NCI-H526 (cell line): ENCODE measurements around the gene LTO1.

Source experiments
- DNase-seq, 2 experiments: peaks; one replicate each; lab custom pipeline; 2025; lab: John Stamatoyannopoulos, UW

The LTO1 gene, protein sequence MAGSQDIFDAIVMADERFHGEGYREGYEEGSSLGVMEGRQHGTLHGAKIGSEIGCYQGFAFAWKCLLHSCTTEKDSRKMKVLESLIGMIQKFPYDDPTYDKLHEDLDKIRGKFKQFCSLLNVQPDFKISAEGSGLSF

GRCh38 chr11:69674886-69675714, at the start of gene LTO1:
Gene LTO1, minus strand, starts transcription at chr11:69675353. Its CDS starts 114 bp downstream, at chr11:69675239.
- DNase-seq: peak; percentile 89 to 98

DNA sequence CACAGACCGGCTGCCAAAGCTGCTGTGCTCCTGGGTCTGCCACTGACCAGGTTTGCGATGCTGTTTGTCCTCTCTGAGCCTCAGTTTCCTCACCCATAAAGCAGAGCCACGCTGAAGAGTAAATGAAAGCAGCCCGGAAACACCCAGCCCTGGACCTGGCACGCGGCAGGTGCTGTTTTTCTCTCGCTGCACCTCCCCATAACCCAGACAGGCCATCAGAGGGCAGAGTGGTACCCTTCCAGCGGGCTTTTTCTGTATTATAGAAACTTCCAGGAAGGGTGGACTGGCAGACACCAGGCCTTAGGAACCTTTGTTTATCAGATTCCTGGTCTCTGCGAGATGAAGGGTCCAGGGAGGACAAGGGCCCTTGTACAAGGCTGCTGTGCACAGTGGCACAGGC, 46.6 kb upstream of the LTO1 start:
- DNase-seq: peak; percentile 7 to 73

DNA sequence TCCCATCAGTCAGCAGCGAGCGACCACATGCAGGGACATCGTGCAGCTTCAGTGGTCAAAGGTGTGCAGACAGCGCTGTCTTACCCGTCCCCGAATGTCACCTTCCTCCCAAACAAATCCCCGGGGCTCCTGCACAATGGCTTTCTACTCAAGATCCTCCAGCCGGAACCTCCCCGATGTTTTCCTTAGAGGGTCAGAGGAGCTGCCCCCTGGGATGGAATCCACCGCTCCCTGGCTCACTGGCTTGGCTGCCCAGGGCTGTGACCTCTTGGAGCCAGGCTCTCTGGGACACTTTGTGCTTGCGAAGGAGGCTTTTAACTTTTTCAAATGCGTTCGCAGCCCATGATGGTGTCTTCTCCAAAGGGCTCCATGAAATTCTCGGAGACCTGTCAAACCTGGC, 46.0 kb upstream of the LTO1 start:
- DNase-seq: no peak

- no peak for DNase-seq
Measured at GRCh38 chr11:69718912-69719311, 43.8 kb upstream of the LTO1 start.

DNA sequence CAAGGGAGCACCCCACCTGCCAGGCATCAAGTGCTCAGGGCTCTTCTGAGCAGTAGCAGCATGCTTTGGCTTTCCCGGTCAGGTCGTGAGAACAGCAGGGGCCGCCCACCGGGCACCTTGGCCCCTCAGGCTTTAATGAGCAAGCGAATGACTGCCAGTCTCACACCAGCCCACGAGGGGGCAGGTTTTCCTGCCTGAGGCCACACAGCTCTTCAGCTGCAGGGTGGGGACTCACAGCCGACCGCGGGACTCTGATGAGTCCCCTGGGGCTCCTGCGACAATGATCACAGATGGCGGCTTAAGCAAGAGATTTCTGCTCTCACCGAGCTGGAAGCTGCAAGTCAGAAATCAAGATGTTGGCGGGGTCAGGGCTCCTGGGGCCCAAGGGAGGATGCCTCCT, 43.0 kb upstream of the LTO1 start:
- DNase-seq: peak; percentile 68 to 85

DNA sequence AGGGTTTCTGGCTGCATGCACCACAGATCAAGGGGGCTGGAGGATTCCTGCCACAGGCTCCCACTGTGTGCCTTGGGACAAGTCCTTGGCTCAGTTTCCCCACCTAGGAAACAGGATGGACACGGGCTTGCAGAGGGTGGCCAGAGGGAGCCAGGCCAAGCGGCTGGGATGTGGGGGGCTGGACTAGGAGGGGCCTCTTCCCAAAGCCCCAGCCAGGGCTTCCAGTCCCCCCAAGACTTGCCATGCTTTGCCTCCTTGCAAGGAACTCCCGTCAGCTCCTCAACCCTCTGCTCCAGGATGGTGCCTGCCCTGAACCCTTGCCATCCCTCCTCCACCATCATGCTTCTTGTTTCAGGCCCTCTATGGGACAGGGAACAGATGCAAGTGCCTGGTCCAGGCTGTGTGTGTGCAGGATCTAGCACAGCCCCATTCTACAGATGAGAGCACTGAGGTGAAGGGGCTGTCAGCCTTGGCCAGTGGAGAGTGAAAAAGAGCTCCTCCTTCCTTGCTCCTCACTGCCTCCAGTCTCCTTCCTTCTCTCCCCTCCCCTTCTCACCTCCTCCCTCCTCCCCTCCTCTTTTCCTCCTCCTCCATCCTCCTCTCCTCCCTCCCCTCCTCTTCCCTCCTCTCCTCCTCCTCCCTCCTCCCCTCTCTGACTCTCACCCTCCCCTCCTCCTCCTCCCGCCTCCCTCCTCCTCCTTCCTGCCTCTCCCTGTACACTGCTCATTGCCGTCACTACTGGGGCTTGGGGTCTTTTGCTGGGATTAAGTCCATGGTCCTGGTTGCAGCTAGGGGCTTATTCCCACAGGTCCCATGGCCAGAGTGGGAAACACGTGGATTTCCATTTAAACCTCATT, 42.0 kb upstream of the LTO1 start:
- DNase-seq: no peak

GRCh38 chr11:69716099-69716498, 40.9 kb upstream of the LTO1 start:
- DNase-seq: peak in 1 of 2 experiments; percentile 19

DNA sequence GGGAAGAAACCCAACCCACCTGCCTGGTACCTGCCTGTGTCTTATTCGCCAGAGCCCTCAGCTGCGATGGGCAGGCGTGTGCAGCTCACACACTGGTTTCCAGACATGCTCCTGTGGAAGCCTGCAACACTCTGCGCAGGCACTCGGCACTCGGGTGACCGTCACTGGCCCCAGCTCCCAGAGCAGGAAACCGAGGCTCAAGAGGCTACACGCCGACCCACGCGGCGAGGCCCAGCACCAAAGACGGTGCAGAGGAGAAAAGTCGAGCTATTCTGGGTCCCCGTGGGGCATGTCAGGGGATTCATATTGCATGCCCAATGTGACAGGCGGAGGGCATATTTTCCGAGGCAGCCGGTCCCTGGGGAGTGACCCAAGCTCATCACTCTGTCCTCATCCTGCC, 40.3 kb upstream of the LTO1 start:
- DNase-seq: no peak

DNA sequence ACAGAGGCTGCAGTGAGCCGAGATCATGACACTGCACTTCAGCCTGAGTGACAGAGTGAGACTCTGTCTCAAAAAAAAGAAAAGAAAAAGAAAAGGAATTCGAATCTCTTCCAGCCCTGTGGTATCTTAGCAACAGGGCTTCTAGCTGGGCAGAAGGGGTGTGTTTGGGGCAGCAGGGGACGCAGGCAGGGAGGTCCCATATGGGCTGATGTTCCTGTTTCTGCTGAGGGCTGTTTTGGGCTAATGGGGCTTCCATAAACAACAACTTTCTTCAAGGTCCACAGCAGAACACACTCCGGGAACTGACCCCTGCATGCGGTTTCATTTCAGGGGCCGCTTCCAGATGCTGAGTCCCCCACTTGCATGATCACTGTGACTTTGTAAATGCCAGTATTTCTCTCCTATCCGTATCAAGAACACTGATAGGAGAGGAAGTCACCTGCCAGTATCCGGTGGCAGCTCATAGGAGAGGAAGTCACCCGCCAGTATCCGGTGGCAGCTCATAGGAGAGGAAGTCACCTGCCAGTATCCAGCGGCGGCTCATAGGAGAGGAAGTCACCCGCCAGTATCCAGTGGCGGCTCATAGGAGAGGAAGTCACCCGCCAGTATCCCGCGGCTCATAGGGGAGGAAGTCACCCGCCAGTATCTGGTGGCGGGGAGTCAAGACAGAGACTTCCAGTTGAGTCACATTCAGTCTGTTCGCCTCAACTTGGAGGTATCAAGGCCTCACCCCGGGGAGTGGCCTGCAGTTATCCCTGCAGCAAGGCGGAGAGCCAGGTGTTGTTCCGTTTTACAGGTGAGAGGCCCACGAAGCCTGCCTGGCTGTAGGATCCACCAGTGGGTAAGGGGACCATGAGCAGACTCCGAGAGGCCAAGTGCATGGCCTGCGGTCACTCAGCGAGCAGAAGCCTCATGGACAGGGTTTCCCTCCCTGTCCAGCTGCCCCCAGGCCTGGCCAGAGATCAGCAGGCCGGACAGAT, 37.0 kb upstream of the LTO1 start:
- no peak for DNase-seq

GRCh38 chr11:69708736-69709401, 33.7 kb upstream of the LTO1 start:
- DNase-seq: no peak

- DNase-seq: peak in 1 of 2 experiments; percentile 24
Measured at GRCh38 chr11:69707176-69707575, 32.0 kb upstream of the LTO1 start.

GRCh38 chr11:69705901-69706787, 31.0 kb upstream of the LTO1 start:
- DNase-seq: no peak

- no peak for DNase-seq
Measured at GRCh38 chr11:69705351-69705811, 30.2 kb upstream of the LTO1 start.

DNA sequence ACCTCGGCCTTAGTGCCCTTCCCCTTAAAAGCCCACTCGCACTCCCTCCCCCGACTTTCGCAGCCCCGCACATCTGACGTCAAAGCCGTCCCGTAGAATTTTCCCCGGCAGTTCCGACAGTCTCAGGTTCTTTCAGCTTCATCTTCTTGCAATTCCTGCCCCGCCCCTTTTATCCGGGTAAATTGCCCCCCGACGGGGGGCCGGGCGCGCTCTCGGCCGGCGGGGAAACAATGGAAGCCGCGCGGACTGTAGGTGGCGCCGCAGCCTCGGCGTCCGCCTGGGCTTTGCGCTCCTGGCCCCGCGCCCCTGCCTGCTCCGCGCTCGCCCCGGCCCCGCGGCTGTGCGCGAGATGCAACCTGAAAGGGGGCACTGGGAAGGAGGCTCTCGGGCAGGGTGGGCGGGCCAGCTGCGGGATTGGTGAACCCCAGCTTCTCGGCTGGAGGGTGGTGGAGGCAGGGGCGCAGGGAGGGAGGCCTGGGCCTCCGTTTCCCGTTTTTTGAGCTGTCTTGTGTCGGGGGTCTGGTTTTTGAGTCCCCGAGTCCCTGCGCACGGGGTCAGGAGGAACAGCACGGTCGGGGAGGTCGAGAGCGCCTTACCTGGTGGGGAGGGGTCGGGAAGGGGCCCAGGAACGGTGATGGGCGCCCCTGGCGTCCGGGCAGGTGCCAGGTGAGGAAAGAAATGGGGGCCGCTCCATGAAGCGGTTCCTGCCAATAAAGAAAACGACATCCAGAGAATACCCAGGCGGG, 29.5 kb upstream of the LTO1 start:
- DNase-seq: peak; percentile 28 to 81

- peak in 1 of 2 experiments; percentile 34 for DNase-seq
Measured at GRCh38 chr11:69703768-69704507, 28.8 kb upstream of the LTO1 start, which contains the start of gene FGF19. Gene FGF19, minus strand, starts transcription at chr11:69704022. Its CDS starts 146 bp downstream, at chr11:69703876.

GRCh38 chr11:69703453-69703767, 28.3 kb upstream of the LTO1 start:
- DNase-seq: no peak

DNA sequence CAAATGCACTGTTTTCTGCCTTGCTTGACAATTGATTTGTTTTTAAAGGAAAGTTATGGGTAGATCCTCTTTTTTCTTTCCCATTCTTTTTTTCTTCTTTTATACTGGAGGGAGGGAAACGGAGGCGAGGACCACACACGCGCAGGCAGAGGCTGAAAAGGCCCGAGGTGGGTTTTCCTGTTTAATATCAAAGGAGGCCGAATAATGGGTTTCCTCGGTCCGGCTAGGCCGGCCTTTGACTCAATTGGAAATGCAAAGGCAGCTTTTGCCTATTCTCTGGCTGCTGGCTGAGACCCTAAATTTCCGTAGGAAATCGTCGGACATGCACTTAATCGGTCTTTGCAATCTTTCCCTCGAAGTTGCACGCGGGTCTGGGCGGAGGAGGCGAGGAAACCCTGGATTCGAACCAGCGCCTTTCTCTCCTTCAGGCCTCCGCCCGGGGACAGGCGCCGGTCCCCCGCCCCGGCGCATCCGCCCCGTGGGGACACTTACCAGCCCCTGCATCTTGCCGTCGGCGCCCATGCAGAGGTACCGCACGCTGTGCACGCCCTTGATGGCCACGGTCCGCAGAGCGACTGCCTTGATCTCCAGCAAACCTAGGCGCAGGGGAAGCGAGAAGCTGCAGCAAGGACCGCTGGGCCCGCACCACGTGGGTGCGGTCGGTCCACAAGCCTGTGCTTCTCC, 27.8 kb upstream of the LTO1 start:
- peak in 1 of 2 experiments; percentile 35 for DNase-seq

GRCh38 chr11:69702239-69702691, 27.1 kb upstream of the LTO1 start:
- peak in 1 of 2 experiments; percentile 43 for DNase-seq
